IMR-90 (cell line): ENCODE measurements around the gene FOXK1. TPM values are rescaled to one million over a fixed set of nuclear protein-coding genes. Genes with fewer than 3 reads are reported as not detected.

Experiments
- ATAC-seq: fragments of 200-7000 bp; cut with Tn5 transposase; 2 replicates; pipeline ENCODE4 v1.9.1; 2020; ENCODE audit warnings: low read depth, mild to moderate bottlenecking, moderate library complexity
- BruUV-seq: library from RNA; stranded (reverse); fragments of 400-500 nt; replicated peaks from 2 replicates; lab custom pipeline; 2021; lab: Mats Ljungman, UMichigan
- CTCF ChIA-PET: fragments of 300-600 bp; formaldehyde crosslinking; extraction: SDS; loops from one replicate; lab custom pipeline; 2021; ENCODE audit warnings: antibody characterized with exemption; lab: Yijun Ruan, JAX
- POLR2A ChIA-PET: fragments of 300-600 bp; sonication (Branson Sonifier 250); formaldehyde crosslinking; loops from one replicate; lab custom pipeline; 2022; ENCODE audit warnings: antibody characterized with exemption; ENCODE audit not compliant: unreplicated experiment; lab: Charles Lee
- DNase-seq: peaks from one replicate; pipeline ENCODE4 v3.0.0; 2013
- H2AFZ ChIP-seq: replicated peaks from 2 replicates; pipeline ENCODE3; 2013; ENCODE audit warnings: low read length, mild to moderate bottlenecking; ENCODE audit not compliant: poor library complexity
- H2AK5ac ChIP-seq: 2 replicates; pipeline ENCODE4 v1.6.1; 2013; ENCODE audit warnings: low read depth, low read length, inconsistent platforms
- H2AK9ac ChIP-seq: replicated peaks from 2 replicates; pipeline ENCODE3; 2013; ENCODE audit warnings: mild to moderate bottlenecking, low read depth, low read length, moderate library complexity; ENCODE audit not compliant: poor library complexity
- H2BK120ac ChIP-seq: 2 replicates; pipeline ENCODE4 v1.6.1; 2013; ENCODE audit warnings: low read depth, low read length, inconsistent platforms
- H2BK15ac ChIP-seq: 3 replicates; pipeline ENCODE4 v1.6.1; 2013; ENCODE audit warnings: low read depth, low read length, inconsistent platforms
- H2BK20ac ChIP-seq: 2 replicates; pipeline ENCODE4 v1.6.1; 2013; ENCODE audit warnings: low read depth, mild to moderate bottlenecking, inconsistent platforms, low read length, moderate library complexity
- H2BK5ac ChIP-seq: 2 replicates; pipeline ENCODE4 v1.6.1; 2013; ENCODE audit warnings: mild to moderate bottlenecking, low read depth, low read length, inconsistent platforms; ENCODE audit not compliant: poor library complexity, severe bottlenecking
- H3K14ac ChIP-seq: replicated peaks from 2 replicates; pipeline ENCODE4 v1.6.1; 2013; ENCODE audit warnings: low read depth, low read length, inconsistent platforms
- H3K18ac ChIP-seq: 2 replicates; pipeline ENCODE4 v1.6.1; 2013; ENCODE audit warnings: low read depth, low read length, control low read depth
- H3K23ac ChIP-seq: 2 replicates; pipeline ENCODE4 v1.6.1; 2013; ENCODE audit warnings: low read depth, low read length, inconsistent platforms
- H3K27ac ChIP-seq: 2 replicates; pipeline ENCODE4 v1.5.1; 2013; ENCODE audit warnings: mild to moderate bottlenecking, control low read depth, low read length; ENCODE audit not compliant: insufficient read depth
- H3K27me3 ChIP-seq: 2 replicates; pipeline ENCODE4 v1.6.1; 2013; ENCODE audit warnings: low read length; ENCODE audit not compliant: control insufficient read depth, insufficient read depth
- H3K36me3 ChIP-seq: 2 replicates; pipeline ENCODE4 v1.6.1; 2013; ENCODE audit warnings: low read length, mixed read lengths; ENCODE audit not compliant: control insufficient read depth, insufficient read depth
- H3K4ac ChIP-seq: 2 replicates; pipeline ENCODE4 v1.6.1; 2013; ENCODE audit warnings: low read depth, low read length, inconsistent platforms
- H3K4me1 ChIP-seq: 2 replicates; pipeline ENCODE4 v1.6.1; 2013; ENCODE audit warnings: low read length, mixed read lengths; ENCODE audit not compliant: control insufficient read depth, insufficient read depth
- H3K4me2 ChIP-seq: 2 replicates; pipeline ENCODE4 v1.6.1; 2013; ENCODE audit warnings: low read depth, mild to moderate bottlenecking, control low read depth, low read length, moderate library complexity
- H3K4me3 ChIP-seq: 2 replicates; pipeline ENCODE4 v1.5.1; 2013; ENCODE audit warnings: low read depth, mild to moderate bottlenecking, control low read depth, low read length, moderate library complexity; ENCODE audit not compliant: insufficient read depth
- H3K56ac ChIP-seq: 2 replicates; pipeline ENCODE4 v1.6.1; 2013; ENCODE audit warnings: low read length, inconsistent platforms; ENCODE audit not compliant: insufficient read depth; ENCODE audit errors: extremely low read depth
- H3K79me1 ChIP-seq, 2 experiments: 2 replicates each; pipeline ENCODE4 v1.6.1; 2013; ENCODE audit warnings: low read length in 2 of 2, inconsistent platforms in 1 of 2, low read depth in 1 of 2
- H3K9ac ChIP-seq: 2 replicates; pipeline ENCODE4 v1.6.1; 2013; ENCODE audit warnings: low read depth, low read length, control low read depth
- H3K9me1 ChIP-seq: 2 replicates; pipeline ENCODE4 v1.6.1; 2013; ENCODE audit warnings: low read length, inconsistent platforms; ENCODE audit not compliant: insufficient read depth
- H3K9me3 ChIP-seq: 2 replicates; pipeline ENCODE4 v1.6.1; 2013; ENCODE audit warnings: low read length; ENCODE audit not compliant: control insufficient read depth, insufficient read depth
- H4K20me1 ChIP-seq: 2 replicates; pipeline ENCODE4 v1.6.1; 2013; ENCODE audit warnings: low read length, inconsistent platforms; ENCODE audit not compliant: insufficient read depth
- H4K5ac ChIP-seq: 2 replicates; pipeline ENCODE4 v1.6.1; 2013; ENCODE audit warnings: mild to moderate bottlenecking, low read depth, low read length, control low read depth
- H4K8ac ChIP-seq, 2 experiments: 2 replicates each; pipeline ENCODE4 v1.6.1; 2013; ENCODE audit warnings: low read depth in 2 of 2, low read length in 2 of 2, control low read depth in 1 of 2, inconsistent platforms in 1 of 2
- H4K91ac ChIP-seq: 2 replicates; pipeline ENCODE4 v1.6.1; 2013; ENCODE audit warnings: low read depth, low read length, inconsistent platforms; ENCODE audit not compliant: insufficient read depth
- POLR2A ChIP-seq: IDR thresholded peaks from 2 replicates; pipeline ENCODE4 v1.6.1; 2012; ENCODE audit warnings: mild to moderate bottlenecking, low read depth, low read length
- SMC3 ChIP-seq: fragments of 150-350 bp; IDR thresholded peaks from 2 replicates; pipeline ENCODE4 v1.6.1; 2016; ENCODE audit warnings: low read depth, mild to moderate bottlenecking, antibody characterized with exemption, low read length, moderate library complexity
- WGBS, 2 experiments: methylation state at CpG; one replicate each; pipeline versions ENCODE4 v1.1.5 to v1.1.7; 2013; ENCODE audit warnings: missing lambda C conversion rate in 2 of 2; ENCODE audit not compliant: insufficient read length in 1 of 2; ENCODE audit errors: extremely low coverage in 2 of 2; 5-methylcytosine and 5-hydroxymethylcytosine counted together
- dilution Hi-C: fragments of 300-500 bp; cut with HindIII; formaldehyde crosslinking; loops from one replicate; pipeline ENCODE4 v1.14.3; 2018; ENCODE audit warnings: low sequenced_read_pairs; ENCODE audit not compliant: unreplicated experiment
- in situ Hi-C: fragments of 300-500 bp; cut with MboI; formaldehyde crosslinking; loops from 3 replicates; pipeline ENCODE4 v1.14.3; 2019; ENCODE audit warnings: low sequenced_read_pairs, inconsistent platforms, mixed read lengths
- intact Hi-C: fragments of 100-400 bp; cut with micrococcal nuclease; formaldehyde crosslinking; loops from 2 replicates; pipeline ENCODE4 v1.10.0; 2022
- polyA plus RNA-seq, 3 experiments: library from polyadenylated mRNA; depleted of rRNA; stranded (reverse); fragments of >200 nt; gene quantifications; 2 replicates each; pipeline ENCODE4 v1.2.3, GENCODE V29; 2012; ENCODE audit warnings: low replicate concordance in 1 of 3
- total RNA-seq: library from RNA; depleted of rRNA; stranded (reverse); fragments of >200 nt; gene quantifications from 2 replicates; pipeline ENCODE4 v1.2.3, GENCODE V29; 2012

FOXK1 gene
- total and polyA plus RNA-seq, 2 of the 4 experiments (the other 2 are of a cell fraction), result 4.3 to 8.8 TPM

DNA sequence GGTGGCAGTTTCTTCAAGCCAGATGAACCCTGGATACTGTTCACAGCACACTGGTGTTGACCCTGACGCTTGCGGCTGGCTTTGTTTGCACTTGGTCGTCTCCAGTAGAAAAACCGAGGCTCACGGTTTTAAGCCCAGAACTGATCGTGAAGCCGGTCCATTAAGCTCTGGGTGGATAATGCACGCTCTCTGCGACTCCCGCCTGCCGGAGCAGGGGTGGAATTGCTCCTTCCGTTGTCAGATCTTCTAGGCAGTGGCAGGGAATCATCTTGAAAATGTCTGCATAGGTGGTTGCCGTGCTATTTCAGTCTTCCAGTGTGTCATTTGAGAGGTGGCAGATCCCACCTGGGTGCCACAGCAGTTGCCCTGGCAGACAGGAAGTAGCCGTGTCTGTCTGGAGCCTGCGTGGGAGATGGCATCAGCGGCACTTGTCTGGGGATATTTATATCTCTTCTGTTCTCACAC is 57.5 kb downstream of the FOXK1 start:
- H4K8ac ChIP-seq, result peak overlapping the region; percentile 64 to 89
- H3K79me1 ChIP-seq, result peaks cover 18 to 77% of the 10 kb centered on the region in 2 experiments
- peak overlapping the region; percentile 51 for H3K9ac ChIP-seq
- H3K9me3 ChIP-seq, result no peaks in the 10 kb centered on the region
- TF ChIP-seq SMC3, result no peak
- TF ChIP-seq POLR2A, result peak; percentile 69; the same call in 1 of the 2 replicates
- 0 out of 2 replicates have a peak overlapping the region, but pooled peaks have one; percentile 5 for H3K56ac ChIP-seq
- in situ Hi-C loops, result no loop called here
- CTCF ChIA-PET, result no interaction called here
- peaks cover 3% of the 10 kb centered on the region; the same call in 1 of the 2 replicates for H4K20me1 ChIP-seq
- peak overlapping the region; percentile 43 for H2AK9ac ChIP-seq
- H2BK15ac ChIP-seq, result peak overlapping the region; percentile 71; the same call in 1 of the 3 replicates
- H3K18ac ChIP-seq, result peak overlapping the region; percentile 79
- H3K4me2 ChIP-seq, result peak overlapping the region; percentile 79
- peak overlapping the region; percentile 89 for H2BK120ac ChIP-seq
- 0 out of 2 replicates have a peak overlapping the region, but pooled peaks have one; percentile 47 for H2BK20ac ChIP-seq
- H3K14ac ChIP-seq, result peak overlapping the region; percentile 84
- BruUV-seq, result no TSS peak
- no peaks in the 10 kb centered on the region for H3K27me3 ChIP-seq
- peak overlapping the region; percentile 93 for H3K27ac ChIP-seq
- dilution Hi-C loops, result no loop called here
- peaks cover 19% of the 10 kb centered on the region for H3K4me1 ChIP-seq
- H2BK5ac ChIP-seq, result peak overlapping the region; percentile 91
- H3K4ac ChIP-seq, result peak overlapping the region; percentile 94
- peak; percentile 18 for ATAC-seq
- peak overlapping the region; percentile 96 for H4K91ac ChIP-seq
- peak overlapping the region; percentile 68 for H2AK5ac ChIP-seq
- H2AFZ ChIP-seq, result no peak overlapping the region
- DNase-seq, result peak; percentile 38
- 54% methylated on average over 13 of the region's 16 CpGs; no CpG with 5 or more reads in 1 of the 2 experiments for WGBS, 2 experiments
- peak overlapping the region; percentile 87 for H3K23ac ChIP-seq
- peaks cover 13% of the 10 kb centered on the region for H3K9me1 ChIP-seq
- peak overlapping the region; percentile 60 for H4K5ac ChIP-seq
- intact Hi-C loops, result no loop called here
- H3K4me3 ChIP-seq, result no peak overlapping the region
- peaks cover 33% of the 10 kb centered on the region for H3K36me3 ChIP-seq
- POLR2A ChIA-PET, result no interaction called here
